ENCODE results near the gene RNASEH2B. TPM values are rescaled to one million over a fixed set of nuclear protein-coding genes. Genes with fewer than 3 reads are reported as not detected.
A peak's percentile ranks its signal among the peaks of the same experiment; 100 is the strongest.

RNASEH2B gene
- total RNA-seq, 2 experiments from 2014 or later = 108 to 126 TPM

- DNase-seq (no peak), ATAC-seq (no peak)
- Mint-ChIP-seq H3K27me3 (no peaks in the 10 kb centered on the region), H3K36me3 (peaks cover 19% of the 10 kb centered on the region), H3K27ac (peak overlapping the region; percentile 98), H3K4me3 (no peak overlapping the region), H3K9me3 (ENCODE audit: low read depth) (no peaks in the 10 kb centered on the region), H3K4me1 (peaks cover 48% of the 10 kb centered on the region)
- CTCF ChIA-PET = interaction anchor here (0.9 to 9.3 kb wide), 6 partner anchors 9 to 894 kb away, joined by 3 to 135 read pairs (median 5); partner anchors contain the start of genes RNASEH2B and TRIM13
These were observed 18.4 kb upstream of the RNASEH2B start for GRCh38 chr13:50891206-50891605.

GRCh38 chr13:50892210-50892944 lies 17.2 kb upstream of the RNASEH2B start:
- DNase-seq (peak; percentile 79), ATAC-seq (peak; percentile 56)
- Mint-ChIP-seq H3K36me3 (peaks cover 23% of the 10 kb centered on the region), H3K27ac (peak overlapping the region; percentile 98), H3K4me3 (peak overlapping the region; percentile 70), H3K9me3 (ENCODE audit: low read depth) (peaks cover 2% of the 10 kb centered on the region), H3K27me3 (no peaks in the 10 kb centered on the region), H3K4me1 (peaks cover 48% of the 10 kb centered on the region)
- CTCF ChIA-PET = interaction anchor here (0.7 to 9.3 kb wide), 11 partner anchors 10 to 1322 kb away, joined by 3 to 135 read pairs (median 4); partner anchors contain the start of genes RNASEH2B and TRIM13

GRCh38 chr13:50893211-50893852 lies 16.3 kb upstream of the RNASEH2B start:
- H3K36me3 Mint-ChIP-seq = peaks cover 30% of the 10 kb centered on the region

GRCh38 chr13:50894012-50894411 lies 15.6 kb upstream of the RNASEH2B start:
- no peak overlapping the region for H3K4me3 Mint-ChIP-seq
- no peaks in the 10 kb centered on the region for H3K27me3 Mint-ChIP-seq
- no peak for DNase-seq
- H3K36me3 Mint-ChIP-seq = peaks cover 30% of the 10 kb centered on the region
- ATAC-seq = no peak
- H3K4me1 Mint-ChIP-seq = peaks cover 48% of the 10 kb centered on the region
- H3K27ac Mint-ChIP-seq = peak overlapping the region; percentile 99
- CTCF ChIA-PET = interaction anchor here (1.8 to 9.3 kb wide), 2 partner anchors 18 to 809 kb away, joined by 4 to 135 read pairs; partner anchors contain the start of gene RNASEH2B
- H3K9me3 Mint-ChIP-seq (ENCODE audit: low read depth) = peaks cover 2% of the 10 kb centered on the region

More at GRCh38 chr13:50893211-50893852, 16.3 kb upstream of the RNASEH2B start:
- peaks cover 48% of the 10 kb centered on the region for H3K4me1 Mint-ChIP-seq
- peak; percentile 97 for ATAC-seq
- H3K27me3 Mint-ChIP-seq = no peaks in the 10 kb centered on the region
- H3K9me3 Mint-ChIP-seq (ENCODE audit: low read depth) = peaks cover 2% of the 10 kb centered on the region
- DNase-seq = peak; percentile 69
- peak overlapping the region; percentile 67 for H3K4me3 Mint-ChIP-seq
- CTCF ChIA-PET = interaction anchor here (1.1 to 9.3 kb wide), 6 partner anchors 10 to 896 kb away, joined by 3 to 135 read pairs (median 6); partner anchors contain the start of genes RNASEH2B and TRIM13
- H3K27ac Mint-ChIP-seq = peak overlapping the region; percentile 99

- H3K4me3 Mint-ChIP-seq = no peak overlapping the region
- CTCF ChIA-PET = interaction anchor here (1.5 to 9.3 kb wide), 3 partner anchors 17 to 810 kb away, joined by 3 to 135 read pairs (median 4); partner anchors contain the start of gene RNASEH2B
- H3K27ac Mint-ChIP-seq = peak overlapping the region; percentile 99
- peaks cover 48% of the 10 kb centered on the region for H3K4me1 Mint-ChIP-seq
- ATAC-seq (no peak), DNase-seq (no peak)
- peaks cover 30% of the 10 kb centered on the region for H3K36me3 Mint-ChIP-seq
- peaks cover 2% of the 10 kb centered on the region for H3K9me3 Mint-ChIP-seq (ENCODE audit: low read depth)
- H3K27me3 Mint-ChIP-seq = no peaks in the 10 kb centered on the region
These were observed 15.1 kb upstream of the RNASEH2B start for GRCh38 chr13:50894504-50894903.

- no peak for ATAC-seq
- Mint-ChIP-seq H3K27me3 (no peaks in the 10 kb centered on the region), H3K4me1 (peaks cover 20% of the 10 kb centered on the region), H3K36me3 (peaks cover 29% of the 10 kb centered on the region), H3K27ac (no peak overlapping the region), H3K9me3 (ENCODE audit: low read depth) (peaks cover 2% of the 10 kb centered on the region), H3K4me3 (no peak overlapping the region)
- DNase-seq = no peak
- CTCF ChIA-PET = interaction anchor here (9.3 kb wide), 1 partner anchor 13 kb away, joined by 135 read pairs; the partner anchor contains the start of gene RNASEH2B
These were observed 11.3 kb upstream of the RNASEH2B start for GRCh38 chr13:50898338-50898737.

GRCh38 chr13:50901701-50902100 lies 7.9 kb upstream of the RNASEH2B start:
- peaks cover 10% of the 10 kb centered on the region for H3K36me3 Mint-ChIP-seq
- H3K4me3 Mint-ChIP-seq = no peak overlapping the region
- peaks cover 2% of the 10 kb centered on the region for H3K9me3 Mint-ChIP-seq (ENCODE audit: low read depth)
- no peaks in the 10 kb centered on the region for H3K27me3 Mint-ChIP-seq
- H3K4me1 Mint-ChIP-seq = no peaks in the 10 kb centered on the region
- H3K27ac Mint-ChIP-seq = no peak overlapping the region
- ATAC-seq = no peak
- CTCF ChIA-PET = interaction anchor here (1.2 kb wide), 1 partner anchor 11 kb away, joined by 4 read pairs; no protein-coding TSS in a partner anchor
- no peak for DNase-seq

- peaks cover 6% of the 10 kb centered on the region for H3K36me3 Mint-ChIP-seq
- H3K4me3 Mint-ChIP-seq = no peak overlapping the region
- H3K4me1 Mint-ChIP-seq = peaks cover 13% of the 10 kb centered on the region
- no peaks in the 10 kb centered on the region for H3K27me3 Mint-ChIP-seq
- no peak overlapping the region for H3K27ac Mint-ChIP-seq
- ATAC-seq (no peak), DNase-seq (no peak)
- no peaks in the 10 kb centered on the region for H3K9me3 Mint-ChIP-seq (ENCODE audit: low read depth)
- CTCF ChIA-PET = no interaction called here
These were observed 4.3 kb upstream of the RNASEH2B start for GRCh38 chr13:50905256-50905655.

- no peak overlapping the region for H3K27ac Mint-ChIP-seq
- H3K27me3 Mint-ChIP-seq = no peaks in the 10 kb centered on the region
- no peak for ATAC-seq
- peaks cover 17% of the 10 kb centered on the region for H3K36me3 Mint-ChIP-seq
- H3K4me1 Mint-ChIP-seq = peaks cover 25% of the 10 kb centered on the region
- H3K4me3 Mint-ChIP-seq = no peak overlapping the region
- CTCF ChIA-PET = interaction anchor here (8.8 kb wide), 1 partner anchor 13 kb away, joined by 135 read pairs; no protein-coding TSS in a partner anchor
- H3K9me3 Mint-ChIP-seq (ENCODE audit: low read depth) = no peaks in the 10 kb centered on the region
- DNase-seq = no peak
These were observed 1.8 kb upstream of the RNASEH2B start for GRCh38 chr13:50907781-50908180.

- DNase-seq (no peak), ATAC-seq (no peak)
- Mint-ChIP-seq H3K9me3 (ENCODE audit: low read depth) (no peaks in the 10 kb centered on the region), H3K4me1 (peaks cover 31% of the 10 kb centered on the region), H3K36me3 (peaks cover 17% of the 10 kb centered on the region), H3K27ac (peak overlapping the region; percentile 50), H3K27me3 (no peaks in the 10 kb centered on the region), H3K4me3 (peak overlapping the region; percentile 29)
- CTCF ChIA-PET = interaction anchor here (8.8 kb wide), 1 partner anchor 14 kb away, joined by 135 read pairs; no protein-coding TSS in a partner anchor
These were observed 1.2 kb upstream of the RNASEH2B start for GRCh38 chr13:50908371-50908770.

- DNase-seq (no peak), ATAC-seq (no peak)
- CTCF ChIA-PET = interaction anchor here (2.0 to 8.8 kb wide), 2 partner anchors 16 to 786 kb away, joined by 13 to 135 read pairs; no protein-coding TSS in a partner anchor
- Mint-ChIP-seq H3K27me3 (no peaks in the 10 kb centered on the region), H3K9me3 (ENCODE audit: low read depth) (no peaks in the 10 kb centered on the region), H3K4me3 (peak overlapping the region; percentile 99), H3K27ac (peak overlapping the region; percentile 100), H3K4me1 (peaks cover 50% of the 10 kb centered on the region), H3K36me3 (peaks cover 18% of the 10 kb centered on the region)
These were observed 854 bp downstream of the RNASEH2B start for GRCh38 chr13:50910485-50910805.

GRCh38 chr13:50911081-50911631 lies 1.6 kb downstream of the RNASEH2B start:
- ATAC-seq (no peak), DNase-seq (no peak)
- Mint-ChIP-seq H3K4me3 (peak overlapping the region; percentile 99), H3K4me1 (peaks cover 56% of the 10 kb centered on the region), H3K36me3 (peaks cover 19% of the 10 kb centered on the region), H3K27me3 (no peaks in the 10 kb centered on the region), H3K9me3 (ENCODE audit: low read depth) (no peaks in the 10 kb centered on the region), H3K27ac (peak overlapping the region; percentile 100)
- CTCF ChIA-PET = interaction anchor here (0.6 to 8.8 kb wide), 31 partner anchors 8 to 975 kb away, joined by 3 to 135 read pairs (median 4); partner anchors contain the start of genes SPRYD7 and TRIM13
